Colon (tissue), 2 donors: ENCODE measurements around the gene CBX5.
"Not testable (repeated sequence)": the region's sequence is repeated elsewhere in the genome, so short reads cannot be mapped to it uniquely, and the experiment has no call there.

ENCODE experiments used
- FAIRE-seq: peaks from 2 replicates; lab custom pipeline; 2012; peaks lifted over from hg19 to GRCh38; lab: Jason Lieb, UNC
- donor health status: control.
- donor health status: control.

CBX5 gene

DNA sequence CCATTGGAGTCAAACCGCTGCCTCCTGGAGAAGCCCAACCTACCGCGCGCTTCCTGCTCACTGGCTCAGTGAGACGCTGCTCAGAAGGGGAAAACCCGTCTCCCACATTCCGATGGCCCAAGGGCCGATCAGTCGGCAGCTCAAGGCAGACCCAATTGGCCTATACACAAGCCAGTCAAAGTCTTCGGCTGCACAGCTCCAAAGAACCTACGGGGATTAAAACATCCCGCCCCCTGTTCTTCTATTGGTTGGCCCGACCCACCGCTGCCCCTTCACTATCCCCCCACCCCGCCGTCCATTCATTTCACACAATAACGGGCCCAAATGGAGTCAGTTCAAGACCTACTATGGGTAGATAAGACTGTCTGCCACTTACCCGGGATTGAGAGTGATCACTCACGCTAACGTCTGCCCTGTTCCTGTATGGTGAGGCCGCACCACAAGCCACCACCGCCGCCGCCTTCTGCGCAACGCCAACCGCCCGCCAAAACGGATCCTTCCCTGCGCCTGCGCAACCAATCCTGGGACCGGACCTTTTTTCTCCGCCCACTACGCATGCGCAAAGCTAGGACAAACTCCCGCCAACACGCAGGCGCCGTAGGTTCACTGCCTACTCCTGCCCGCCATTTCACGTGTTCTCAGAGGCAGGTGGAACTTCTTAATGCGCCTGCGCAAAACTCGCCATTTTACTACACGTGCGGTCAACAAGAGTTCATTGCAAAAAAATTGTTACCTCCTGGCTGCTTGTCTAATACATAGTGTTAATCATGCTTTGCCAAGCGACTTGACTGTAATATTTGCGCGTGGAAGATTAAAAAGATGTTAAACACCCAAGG lies at the start of gene CBX5:
TSS of gene CBX5 (minus strand) at position 491 of the 836 bp plus-strand sequence. CDS start 22,472 bp downstream, outside the sequence.
- no peak for FAIRE-seq

DNA sequence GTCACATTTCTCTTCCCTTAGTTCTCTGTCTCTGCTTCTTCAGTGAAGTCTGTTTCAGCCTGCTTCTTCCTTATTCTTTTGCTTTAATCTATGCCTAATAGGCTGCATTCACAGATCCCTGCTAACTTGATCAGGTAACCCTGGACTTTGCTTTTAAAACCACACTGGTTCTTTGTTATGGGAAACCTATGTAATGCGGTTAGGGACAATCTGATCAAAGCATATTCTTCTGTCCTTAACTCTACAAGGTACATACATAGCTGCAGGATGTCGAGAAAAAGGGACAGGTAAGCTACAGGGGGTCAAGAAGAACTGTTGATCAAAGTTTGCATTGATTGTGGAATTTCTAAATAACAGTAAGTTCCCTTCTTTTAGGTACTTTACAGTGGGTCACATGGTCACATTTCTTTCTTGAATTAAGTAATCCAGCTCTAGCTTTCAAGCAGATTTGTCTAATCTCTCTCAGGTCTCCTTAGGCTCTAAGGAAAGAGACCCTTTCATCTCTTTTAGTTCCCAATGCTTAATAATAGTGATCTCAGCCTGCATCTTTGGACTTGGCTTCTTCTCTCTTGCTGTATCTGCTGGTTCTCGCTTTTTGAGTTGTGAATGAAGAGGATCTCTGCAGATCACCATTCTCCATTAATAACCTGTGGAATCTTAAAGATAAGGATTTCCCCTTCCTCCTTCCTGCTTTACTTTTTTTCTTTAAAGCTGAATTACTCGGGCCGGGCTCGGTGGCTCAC lies 48.8 kb upstream of the CBX5 start:
- FAIRE-seq, result no peak

DNA sequence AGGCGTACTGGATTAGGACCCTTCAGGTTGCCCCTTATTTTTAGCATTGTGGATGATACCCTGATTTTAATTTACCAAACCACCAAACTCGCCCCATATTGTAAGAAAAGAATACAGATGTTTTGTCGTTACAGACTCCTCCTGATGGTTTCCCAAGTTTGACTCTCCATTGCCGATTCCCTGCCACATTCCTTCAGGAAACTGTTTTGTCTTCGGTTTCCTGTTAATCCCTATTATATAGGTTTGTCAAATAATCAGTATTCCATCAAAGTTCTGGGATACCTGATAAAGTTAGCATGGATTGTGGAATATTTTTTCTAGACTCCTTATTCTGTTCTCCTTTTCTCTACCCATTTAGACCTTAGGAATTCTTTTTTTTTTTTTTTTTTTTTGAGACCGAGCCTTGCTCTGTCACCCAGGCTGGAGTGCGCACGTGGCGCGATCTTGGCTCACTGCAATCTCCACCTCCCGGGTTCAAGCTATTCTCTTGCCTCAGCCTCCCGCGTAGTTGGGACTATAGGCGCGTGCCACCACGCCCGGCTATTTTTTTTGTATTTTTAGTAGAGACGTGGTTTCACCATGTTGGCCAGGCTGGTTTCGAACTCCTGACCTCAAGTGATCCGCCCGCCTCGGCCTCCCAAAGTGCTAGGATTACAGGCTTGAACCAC lies 45.7 kb upstream of the CBX5 start:
- FAIRE-seq, result not testable (repeated sequence)

DNA sequence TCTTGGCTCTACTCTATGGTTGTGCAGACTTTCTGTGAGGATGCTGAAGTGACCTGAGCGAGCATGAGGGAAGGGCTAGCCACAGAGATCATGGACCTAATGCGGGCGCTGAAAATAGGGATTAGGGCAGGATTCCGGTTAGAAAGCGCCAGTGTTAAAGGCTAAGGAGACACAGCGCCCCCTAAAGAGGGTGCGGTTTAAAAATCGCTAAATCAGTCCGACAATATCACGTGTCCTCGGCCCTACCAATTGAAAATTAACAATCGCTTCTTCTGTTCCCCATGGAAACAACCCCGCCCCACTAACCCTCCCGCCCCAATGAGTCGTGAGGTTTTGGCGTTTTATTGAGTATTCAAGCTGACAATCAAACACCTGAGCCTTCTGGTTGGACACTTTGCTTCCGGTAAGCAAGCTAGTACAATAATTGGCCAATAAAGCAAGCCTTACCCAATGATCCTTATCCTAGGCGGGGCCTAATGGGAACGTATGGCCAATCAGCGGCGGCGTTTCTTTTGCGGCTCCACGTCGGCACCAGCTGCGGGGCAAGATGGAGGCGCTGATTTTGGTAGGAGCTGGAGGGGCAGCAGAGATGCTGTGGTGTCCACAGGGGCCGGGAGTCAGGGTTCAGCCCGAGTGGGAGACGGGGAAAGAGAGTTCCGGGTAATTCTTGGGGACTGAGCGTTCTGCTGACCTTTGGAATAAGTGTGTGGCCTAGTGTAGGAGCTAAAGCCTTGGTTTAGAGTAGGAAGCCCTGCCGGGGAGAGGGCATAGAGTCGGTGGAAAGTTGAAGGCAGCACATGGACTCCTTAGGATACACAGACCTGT lies 44.9 kb upstream of the CBX5 start, which contains the start of gene COPZ1:
TSS of gene COPZ1 (plus strand) at position 515 of the 825 bp plus-strand sequence. CDS start at position 548, 33 bp downstream.
- FAIRE-seq, result no peak

DNA sequence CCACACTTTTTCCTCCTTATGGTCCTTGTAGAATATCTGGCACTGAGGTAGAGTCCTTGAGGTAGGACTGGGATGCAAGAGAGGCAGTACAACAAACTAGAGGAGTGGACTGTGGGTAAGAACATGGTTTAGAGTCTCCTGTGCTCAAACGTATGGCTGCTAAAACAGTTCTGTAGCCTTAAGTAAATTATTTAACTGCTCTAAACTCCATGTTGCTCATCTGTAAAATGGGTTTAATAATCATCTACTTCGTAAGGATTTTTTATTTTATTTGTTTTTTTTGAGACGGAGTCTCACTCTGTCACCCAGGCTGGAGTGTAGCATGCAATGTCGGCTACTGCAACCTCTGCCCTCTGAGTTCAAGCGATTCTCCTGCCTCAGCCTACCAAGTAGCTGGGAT lies 41.4 kb upstream of the CBX5 start:
- FAIRE-seq, result no peak

GRCh38 chr12:54312309-54312708 lies 32.4 kb upstream of the CBX5 start:
- FAIRE-seq, result not testable (repeated sequence)

DNA sequence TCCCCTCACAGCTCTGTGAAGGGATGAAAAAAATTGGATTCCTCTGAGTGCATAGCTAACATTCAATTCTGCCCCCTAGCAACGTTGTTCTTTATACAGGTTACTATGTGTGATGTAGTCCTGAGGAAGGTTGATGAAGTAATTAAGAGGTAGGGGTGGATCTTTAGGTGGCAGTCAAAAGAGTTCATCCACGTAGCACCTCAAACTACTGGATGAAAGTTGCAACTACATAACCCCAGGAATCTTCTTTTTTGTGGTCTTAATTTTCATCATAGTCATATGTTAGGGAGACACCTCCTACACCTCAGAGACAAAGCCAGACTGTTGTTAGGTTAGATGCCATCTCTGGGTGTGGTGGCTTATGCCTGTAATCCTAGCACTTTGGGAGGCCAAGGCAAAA lies 31.1 kb upstream of the CBX5 start:
- FAIRE-seq, result no peak

- no peak for FAIRE-seq
Observed at GRCh38 chr12:54306925-54307741, 27.2 kb upstream of the CBX5 start.

DNA sequence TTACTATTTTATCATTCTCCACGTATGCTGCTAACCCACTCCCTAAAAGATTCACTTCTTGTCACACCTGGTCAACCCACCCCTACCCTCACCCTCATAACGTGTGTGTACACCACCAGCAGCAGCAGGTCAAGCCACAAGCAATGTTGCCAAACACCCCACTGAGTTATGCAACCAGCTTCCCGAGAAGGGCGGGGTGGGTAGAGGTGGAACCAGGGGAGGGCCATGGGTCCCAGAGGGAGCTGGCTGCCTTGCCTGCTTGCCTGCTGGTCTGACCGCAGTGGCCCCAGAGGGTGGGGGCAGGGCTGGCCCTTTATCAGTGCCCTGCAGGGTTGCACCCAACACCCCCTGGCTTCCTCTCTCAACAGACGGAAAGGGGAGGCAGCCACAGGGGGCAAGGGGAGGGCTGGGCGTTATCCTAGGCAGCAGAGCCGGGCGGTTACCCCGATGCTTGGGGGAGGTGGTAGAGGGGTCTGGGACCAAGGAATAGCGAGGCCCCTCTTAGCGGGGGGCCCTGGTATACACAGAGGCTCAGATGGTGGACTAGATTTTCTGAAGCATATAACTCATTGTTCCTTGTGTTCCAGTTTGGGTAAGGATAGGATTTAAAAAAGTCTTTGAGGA lies 24.4 kb upstream of the CBX5 start:
- no peak for FAIRE-seq

- FAIRE-seq, result no peak
Observed at GRCh38 chr12:54303640-54304039, 23.7 kb upstream of the CBX5 start.

DNA sequence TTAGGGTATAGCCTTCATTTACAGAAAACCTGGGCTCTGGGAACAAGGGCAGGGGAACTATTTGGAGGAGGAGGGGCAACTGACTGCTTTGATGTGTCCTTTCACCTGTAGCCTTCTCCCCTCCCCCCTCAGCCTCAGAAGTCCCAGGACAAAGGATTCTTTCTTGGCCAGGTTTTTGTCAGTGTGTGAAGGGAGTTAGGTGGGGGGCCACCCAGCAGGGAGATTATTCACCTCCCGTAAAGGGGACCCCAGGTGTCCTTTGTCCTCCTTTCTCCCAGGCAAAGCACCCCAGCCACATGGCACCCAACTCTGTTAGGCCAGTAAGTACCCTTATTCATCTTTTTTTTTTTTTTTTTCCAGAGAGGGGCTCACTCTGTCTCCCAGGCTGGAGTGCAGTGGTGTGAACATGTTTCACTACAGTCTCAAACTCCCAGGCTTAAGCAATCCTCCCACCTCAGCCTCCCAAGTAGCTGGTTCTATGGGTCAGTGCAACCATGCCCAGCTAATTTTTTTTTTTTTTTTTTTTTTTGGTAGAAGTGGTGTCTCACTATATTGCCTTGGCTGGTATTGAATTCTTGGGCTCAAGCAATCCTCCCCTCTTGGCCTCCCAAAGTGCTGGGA lies 21.6 kb upstream of the CBX5 start:
- FAIRE-seq, result no peak

- FAIRE-seq, result no peak
Observed at GRCh38 chr12:54300732-54301427, 21.0 kb upstream of the CBX5 start, which contains the start of gene NFE2. TSS of gene NFE2 (minus strand) at chr12:54301015. CDS start at chr12:54295248, 5,767 bp downstream.

- FAIRE-seq, result no peak
Observed at GRCh38 chr12:54300225-54300731, 20.4 kb upstream of the CBX5 start.

DNA sequence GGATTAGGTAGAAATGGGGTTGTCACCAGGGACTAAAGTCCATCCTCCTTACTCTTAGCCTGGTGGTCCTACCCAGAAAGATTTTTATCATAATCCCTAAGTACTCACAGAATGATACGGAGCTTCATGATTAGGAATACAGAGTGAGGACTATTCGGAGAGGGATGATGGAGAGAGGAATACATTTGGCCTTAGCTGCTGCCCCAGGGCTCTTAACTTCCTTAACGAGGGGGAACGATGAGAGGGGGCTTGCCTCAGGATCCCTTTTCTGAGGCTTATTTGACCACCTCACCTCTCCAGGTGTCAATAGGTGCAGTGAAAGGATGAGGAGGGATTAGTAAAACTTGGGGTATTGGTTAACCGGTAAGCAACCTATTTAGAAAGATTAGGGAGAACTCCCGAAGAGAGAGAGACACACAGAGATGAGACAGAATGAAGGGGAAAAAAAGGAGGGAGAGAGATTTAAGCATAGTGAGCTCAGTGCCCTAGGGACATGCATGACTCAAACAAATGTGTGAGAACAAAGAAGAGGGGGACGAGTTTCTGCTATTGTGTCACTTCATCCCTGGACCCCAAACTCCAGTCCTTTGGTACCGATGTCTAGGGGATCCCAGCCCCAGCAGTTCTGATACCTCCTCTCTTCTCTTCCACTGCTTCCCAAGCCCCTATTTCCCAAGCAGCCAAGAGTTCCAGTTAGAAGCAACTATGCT lies 19.7 kb upstream of the CBX5 start:
- no peak for FAIRE-seq

- FAIRE-seq, result no peak
Observed at GRCh38 chr12:54298904-54299303, 19.0 kb upstream of the CBX5 start.

- FAIRE-seq, result no peak
Observed at GRCh38 chr12:54296393-54297099, 16.6 kb upstream of the CBX5 start.

DNA sequence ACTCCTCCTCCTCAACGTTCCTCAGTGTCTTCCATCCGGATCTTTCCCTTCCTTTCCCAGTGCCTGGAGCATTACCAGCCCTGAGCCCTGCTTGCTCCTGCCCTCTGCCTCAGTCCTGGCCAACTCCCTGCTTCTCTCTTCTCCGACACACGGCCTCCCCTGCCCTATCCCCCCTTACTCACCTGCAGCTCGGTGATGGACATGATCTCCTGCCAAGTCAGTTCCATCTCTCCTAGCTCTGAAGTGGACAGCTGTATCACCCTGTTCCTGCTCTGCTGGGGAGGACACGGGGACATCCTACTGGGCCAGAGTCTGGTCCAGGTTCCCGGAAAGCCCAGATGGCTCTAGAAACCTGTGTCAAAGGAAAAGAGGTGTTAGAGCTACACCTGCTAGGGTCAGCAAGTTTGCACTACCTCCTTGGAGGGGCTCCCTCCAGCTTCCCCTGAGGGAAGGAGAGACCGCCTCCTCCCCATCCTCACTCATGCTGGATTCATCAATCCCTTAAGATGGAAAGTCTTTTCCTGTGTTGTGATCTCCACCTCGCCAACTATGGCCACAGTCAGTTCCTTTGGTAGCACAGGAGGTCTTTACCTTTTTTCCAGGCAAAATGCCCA lies 15.1 kb upstream of the CBX5 start:
- no peak for FAIRE-seq
